ENCODE measurements around the gene SIX1.

Gene SIX1

DNA sequence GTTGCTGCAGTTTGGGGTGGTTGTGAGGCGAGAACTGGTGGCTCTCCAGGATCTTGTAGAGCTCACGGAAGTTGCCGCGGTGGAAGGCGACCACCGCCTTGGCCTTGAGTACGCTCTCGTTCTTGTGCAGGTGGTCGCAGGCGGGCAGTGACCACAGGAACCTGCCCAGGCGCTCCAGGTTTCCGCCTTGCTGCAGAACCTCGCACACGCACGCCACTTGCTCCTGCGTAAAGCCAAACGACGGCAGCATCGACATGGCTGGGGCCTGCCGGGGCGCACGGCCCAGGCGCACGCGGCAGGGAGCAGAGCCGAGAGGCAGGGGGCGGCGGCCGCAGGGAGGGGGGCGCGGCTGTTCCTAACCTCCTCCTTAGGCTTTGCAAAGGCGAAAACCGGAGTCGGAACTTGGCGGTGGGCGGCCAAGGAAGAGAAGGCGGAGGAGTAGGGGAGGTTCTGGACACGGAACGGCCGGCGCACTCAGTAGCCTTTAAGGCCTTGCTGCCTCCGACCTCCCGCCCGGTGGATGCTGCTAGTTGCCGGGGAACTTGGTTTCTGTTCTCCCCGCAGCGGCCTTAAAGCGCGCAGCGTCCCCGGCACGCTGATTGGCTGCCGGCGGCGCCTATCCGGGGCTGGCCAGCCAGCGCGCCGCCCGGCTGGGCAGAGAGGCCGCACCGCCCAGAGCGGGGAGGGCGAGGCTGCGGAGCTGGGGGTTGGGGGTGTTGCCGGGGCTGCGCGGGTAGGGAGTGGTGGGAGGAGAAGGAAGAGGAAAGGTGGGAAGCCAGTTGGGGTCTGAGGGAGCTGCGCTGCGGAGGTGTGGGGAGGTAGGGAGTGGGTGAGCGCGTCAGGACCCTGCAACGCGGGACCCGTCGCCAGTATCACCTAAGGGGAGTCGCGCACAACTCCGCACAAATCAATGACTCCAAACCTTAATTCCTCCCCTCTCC, at the start of gene SIX1:
SIX1 (minus strand) TSS at position 544 of the 941 bp plus-strand sequence; CDS start at position 256, 288 bp downstream.
- DNase-seq (ENCODE audit: low spot score) = peak; percentile 84

DNA sequence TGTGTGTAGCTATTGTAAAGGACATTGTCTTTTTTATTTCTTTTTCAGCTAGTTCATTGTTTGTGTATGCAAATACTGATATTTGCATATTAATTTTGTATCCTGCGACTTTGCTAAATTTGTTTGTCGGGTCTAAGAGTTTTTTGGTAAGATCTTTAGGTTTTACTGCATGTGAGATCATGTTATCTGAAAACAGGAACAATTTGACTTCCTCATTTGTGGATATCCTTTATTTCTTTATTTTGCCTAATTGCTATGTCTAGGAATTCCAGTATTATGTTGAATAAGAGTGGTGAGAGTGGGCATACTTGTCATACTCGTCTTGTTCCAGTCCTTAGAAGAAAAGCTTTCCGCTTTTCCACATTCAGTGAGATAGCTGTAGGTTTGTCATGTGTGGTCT, 46.0 kb upstream of the SIX1 start:
- DNase-seq (ENCODE audit: low spot score) = no peak

GRCh38 chr14:60691383-60692113, 42.3 kb upstream of the SIX1 start:
- DNase-seq (ENCODE audit: low spot score) = no peak

GRCh38 chr14:60686865-60687264, 37.6 kb upstream of the SIX1 start:
- DNase-seq (ENCODE audit: low spot score) = no peak

DNA sequence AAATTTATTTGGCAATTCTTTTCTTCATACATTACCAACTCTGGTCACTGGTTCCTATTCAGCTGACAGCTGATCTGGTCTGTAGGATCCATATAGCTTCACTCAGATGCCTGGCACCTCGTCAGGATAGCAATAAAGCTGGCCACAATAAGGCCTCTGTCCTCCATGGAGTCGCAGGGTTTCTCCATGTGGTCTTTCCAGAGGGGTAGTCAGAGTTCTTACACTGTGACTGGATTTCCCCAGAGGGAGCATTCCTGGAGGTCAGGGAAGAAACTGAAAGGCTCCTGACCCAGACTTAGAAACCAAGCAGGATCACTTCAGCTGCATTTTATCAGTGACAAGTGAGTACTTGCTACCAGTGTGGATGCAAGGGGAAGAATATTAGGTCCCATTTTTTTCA, 34.9 kb upstream of the SIX1 start:
- DNase-seq (ENCODE audit: low spot score) = no peak

DNA sequence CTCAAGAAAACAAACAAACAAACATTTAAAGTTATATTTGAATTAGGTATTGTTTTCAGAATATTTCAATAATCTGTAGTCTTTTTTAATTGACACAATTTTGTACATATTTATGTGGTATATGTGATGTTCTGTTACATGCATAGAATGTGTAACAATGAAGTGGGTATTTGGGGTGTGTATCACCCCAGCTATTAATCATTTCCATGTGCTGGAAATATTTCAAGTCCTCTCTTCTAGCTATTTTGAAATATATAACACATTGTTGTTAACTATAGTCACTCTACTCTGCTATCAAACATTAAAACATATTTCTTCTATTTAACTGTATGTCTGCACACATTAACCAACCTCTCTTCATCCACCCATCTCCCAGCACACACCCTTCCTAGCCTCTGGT, 32.0 kb upstream of the SIX1 start:
- no peak for DNase-seq (ENCODE audit: low spot score)

DNA sequence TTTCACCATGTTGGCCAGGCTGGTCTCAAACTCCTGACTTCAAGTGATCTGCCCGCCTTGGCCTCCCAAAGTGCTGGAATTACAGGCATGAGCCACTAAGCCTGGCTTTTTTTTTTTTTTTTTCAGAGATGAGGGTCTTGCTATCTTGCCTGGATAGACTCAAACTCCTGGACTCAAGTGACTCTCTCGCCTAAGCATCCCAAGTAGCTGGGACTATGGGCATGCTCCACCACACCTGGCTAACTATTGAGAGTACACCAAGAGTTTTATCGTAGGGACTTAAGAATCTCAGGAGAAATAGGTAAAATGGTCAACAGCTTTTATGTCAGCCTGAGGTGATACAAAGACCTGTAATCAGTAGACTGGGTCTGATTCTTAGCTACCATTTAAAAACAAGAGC, 31.2 kb upstream of the SIX1 start:
- DNase-seq (ENCODE audit: low spot score) = no peak

- no peak for DNase-seq (ENCODE audit: low spot score)
Observed at GRCh38 chr14:60679566-60680258, 30.4 kb upstream of the SIX1 start.

DNA sequence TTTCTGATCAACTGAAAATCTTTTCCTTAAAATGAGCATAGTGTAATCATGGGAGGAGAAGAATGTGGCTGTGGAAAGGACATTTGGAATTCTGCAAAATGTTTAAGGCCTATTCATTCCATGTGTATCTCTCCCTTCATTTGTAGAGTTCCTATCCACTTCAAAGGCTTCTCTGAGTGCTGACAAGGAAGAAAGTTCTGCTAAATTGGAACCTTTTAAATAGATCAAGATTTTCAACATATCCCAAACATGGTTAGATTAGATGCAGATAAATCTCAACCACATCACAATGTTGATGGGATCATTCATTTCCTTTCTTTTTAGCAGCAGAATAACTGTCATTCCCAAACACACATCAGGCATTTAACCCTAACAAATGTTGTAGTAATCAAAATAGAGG, 28.4 kb upstream of the SIX1 start:
- DNase-seq (ENCODE audit: low spot score) = no peak

DNA sequence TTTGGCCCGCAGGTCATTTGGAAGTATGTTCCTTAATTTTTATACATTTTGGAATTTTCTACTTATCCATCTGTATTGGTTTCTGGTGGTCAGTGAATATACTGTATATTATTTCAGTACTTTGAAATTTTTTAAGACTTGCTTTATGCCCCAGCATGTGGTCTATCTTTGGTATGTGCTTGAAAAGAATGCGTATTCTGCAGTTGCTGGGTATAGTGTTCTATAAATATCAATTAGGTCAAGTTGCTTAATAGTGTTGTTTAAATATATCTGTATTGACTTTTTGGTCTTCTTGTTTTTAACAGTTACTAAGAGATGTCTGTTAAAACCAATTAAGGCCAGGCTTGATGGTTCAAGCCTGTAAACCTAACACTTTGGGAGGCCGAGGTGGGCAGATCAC, 21.7 kb upstream of the SIX1 start:
- DNase-seq (ENCODE audit: low spot score) = no peak

- no peak for DNase-seq (ENCODE audit: low spot score)
Observed at GRCh38 chr14:60668431-60669112, 19.3 kb upstream of the SIX1 start.

GRCh38 chr14:60665177-60665550, 15.9 kb upstream of the SIX1 start:
- no peak for DNase-seq (ENCODE audit: low spot score)

GRCh38 chr14:60662982-60663381, 13.7 kb upstream of the SIX1 start:
- DNase-seq (ENCODE audit: low spot score) = no peak

DNA sequence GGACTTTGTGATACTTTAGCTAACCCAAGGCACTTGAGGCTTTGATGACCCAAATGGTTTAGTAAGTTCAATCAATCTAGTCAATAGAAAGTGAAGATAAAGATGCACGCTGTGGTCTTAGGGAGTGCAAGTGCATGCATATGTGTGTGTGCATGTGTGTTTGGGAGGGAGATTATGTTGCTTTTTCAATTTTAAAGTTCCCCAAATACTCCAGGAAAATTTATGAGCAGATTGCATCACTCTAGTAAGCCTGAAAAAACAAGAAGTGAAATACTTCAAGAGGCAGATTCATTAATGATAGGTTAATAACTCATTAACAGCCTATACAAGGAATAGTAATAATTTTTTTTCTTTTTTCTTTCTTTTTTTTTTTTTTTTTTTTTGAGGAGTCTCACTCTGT, 12.4 kb upstream of the SIX1 start:
- no peak for DNase-seq (ENCODE audit: low spot score)

DNA sequence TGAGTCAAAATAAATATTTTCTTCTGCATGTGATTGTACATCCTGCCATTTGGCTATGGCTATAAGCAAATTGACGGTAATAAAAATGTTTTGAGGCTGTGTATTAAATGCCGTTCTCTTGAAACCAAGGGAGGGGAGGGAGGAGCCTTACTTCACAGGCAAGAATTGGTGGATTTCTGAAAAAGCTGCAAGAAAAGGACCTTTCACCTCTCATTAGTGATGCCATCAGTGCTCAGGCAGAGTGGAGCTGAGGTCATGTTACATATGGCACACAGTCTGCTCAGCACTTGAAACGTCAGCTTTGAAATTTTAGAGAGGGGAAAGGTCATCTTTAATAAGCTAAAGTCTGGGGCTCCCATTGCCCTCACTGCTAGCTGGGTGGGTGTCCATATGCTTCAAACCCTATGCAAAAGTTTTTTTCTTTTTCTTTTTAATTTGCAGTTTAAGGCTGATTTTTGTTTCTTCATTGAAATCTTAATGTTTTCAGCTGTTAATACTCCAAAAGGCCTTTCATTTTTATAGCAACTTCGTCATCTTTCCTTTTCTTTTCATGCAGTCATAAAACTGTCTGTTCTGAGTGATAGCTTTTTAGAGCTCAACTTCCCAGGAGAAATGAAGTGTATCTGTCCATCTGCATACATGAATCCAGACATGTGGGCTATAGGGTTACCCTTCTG, 9.8 kb upstream of the SIX1 start:
- peak; percentile 39 for DNase-seq (ENCODE audit: low spot score)

- DNase-seq (ENCODE audit: low spot score) = no peak
Observed at GRCh38 chr14:60658211-60658690, 9.0 kb upstream of the SIX1 start.

DNA sequence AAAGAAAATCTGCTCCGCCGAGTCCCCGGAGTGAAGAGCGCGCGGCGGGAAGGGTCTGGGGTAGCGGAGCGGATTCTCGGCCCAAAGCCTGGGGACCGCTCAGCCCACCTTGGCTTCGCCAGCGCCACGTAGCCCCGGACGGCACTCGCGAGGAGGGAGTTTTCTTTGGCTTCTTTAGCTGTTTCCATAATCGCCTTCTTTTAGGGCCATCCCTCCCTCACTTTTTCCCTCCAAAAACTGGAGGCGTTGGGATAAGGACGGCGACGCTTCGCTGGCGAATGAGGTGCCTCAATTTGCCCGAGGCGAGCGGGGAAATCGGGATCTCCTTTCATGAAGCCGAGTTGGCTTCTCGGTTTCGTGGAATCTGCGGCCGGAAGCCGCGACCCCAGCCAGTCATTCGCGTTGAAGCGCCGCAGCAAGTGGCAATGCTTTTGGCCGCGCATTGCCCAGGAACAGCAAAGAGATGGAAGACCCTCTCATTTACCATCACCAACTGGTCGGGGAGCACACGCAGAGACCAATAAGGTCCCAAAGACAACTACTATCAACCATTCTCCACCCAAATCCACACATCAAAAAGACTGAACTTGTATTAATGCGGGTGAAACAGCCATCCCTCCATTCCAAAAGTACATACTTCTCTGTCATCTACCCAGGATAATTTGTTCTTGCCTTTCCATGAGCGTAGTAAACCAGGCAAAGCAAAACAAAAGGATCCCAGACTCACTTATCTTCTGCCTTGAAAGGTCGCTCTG, 8.4 kb upstream of the SIX1 start:
- DNase-seq (ENCODE audit: low spot score) = no peak

GRCh38 chr14:60656686-60657455, 7.6 kb upstream of the SIX1 start:
- DNase-seq (ENCODE audit: low spot score) = peak; percentile 64

- DNase-seq (ENCODE audit: low spot score) = no peak
Observed at GRCh38 chr14:60655898-60656685, 6.8 kb upstream of the SIX1 start.

Data from SW480 (cell line).